ENCODE results near the gene GSTM3.
"Not testable (repeated sequence)": the region's sequence is repeated elsewhere in the genome, so short reads cannot be mapped to it uniquely, and the experiment has no call there.

Gene GSTM3

DNA sequence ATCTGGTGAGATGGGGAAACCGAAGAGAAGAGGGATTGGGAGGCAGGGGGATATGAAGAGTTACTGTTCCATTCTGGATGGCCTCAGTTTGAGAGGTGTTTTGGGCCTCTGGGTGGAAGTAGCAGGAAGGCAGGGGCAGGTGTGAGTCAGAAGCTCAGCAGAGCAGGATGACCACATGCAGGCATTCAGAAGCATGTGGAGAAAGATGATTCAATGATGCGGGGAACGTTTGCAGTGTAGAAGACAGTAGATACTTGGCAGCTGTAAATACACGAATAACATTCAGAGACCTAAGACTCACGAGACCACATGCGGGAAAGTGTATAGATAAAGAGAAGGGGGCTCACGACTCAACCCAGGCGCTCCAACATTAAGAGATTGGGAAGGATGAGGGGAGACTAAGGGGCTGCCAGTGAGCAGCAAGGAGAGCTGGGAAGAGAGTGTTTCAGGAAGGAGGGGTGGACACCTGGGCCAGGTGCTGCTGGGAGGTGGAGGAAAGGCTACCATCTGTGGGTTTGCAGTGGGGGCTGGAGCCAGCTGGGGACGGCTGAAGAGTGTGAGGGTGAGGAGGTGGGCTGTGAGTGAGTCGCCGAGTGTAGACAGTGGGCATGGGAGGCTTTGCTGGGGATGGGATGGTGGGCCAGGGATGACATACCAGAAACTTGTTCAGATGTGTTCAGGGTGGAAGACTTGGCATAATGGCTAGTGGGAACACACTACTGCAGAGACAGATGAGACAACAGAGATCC, 28.7 kb upstream of the GSTM3 start:
- peaks cover 0 to 12% (median 6%) of the 10 kb centered on the region in 5 donors for H3K4me1 ChIP-seq (ENCODE audit: control insufficient read depth in 5 of 5, insufficient read depth in 5 of 5, low read length in 5 of 5)
- no peaks in the 10 kb centered on the region for H3K36me3 ChIP-seq (ENCODE audit: control insufficient read depth in 5 of 5, insufficient read depth in 5 of 5, low read length in 5 of 5)
- no peak overlapping the region for H3K9ac ChIP-seq (ENCODE audit: low read length in 5 of 5)
- no peaks in the 10 kb centered on the region for H3K9me3 ChIP-seq (ENCODE audit: control insufficient read depth in 5 of 5, low read length in 5 of 5)
- no peak overlapping the region for H3K4me3 ChIP-seq (ENCODE audit: low read depth in 1 of 5, low read length in 5 of 5)
- H3K27me3 ChIP-seq (ENCODE audit: control insufficient read depth in 5 of 5, insufficient read depth in 4 of 5, low read length in 5 of 5) = no peaks in the 10 kb centered on the region
- H3K27ac ChIP-seq (ENCODE audit: low read depth, low read length) = no peak overlapping the region

DNA sequence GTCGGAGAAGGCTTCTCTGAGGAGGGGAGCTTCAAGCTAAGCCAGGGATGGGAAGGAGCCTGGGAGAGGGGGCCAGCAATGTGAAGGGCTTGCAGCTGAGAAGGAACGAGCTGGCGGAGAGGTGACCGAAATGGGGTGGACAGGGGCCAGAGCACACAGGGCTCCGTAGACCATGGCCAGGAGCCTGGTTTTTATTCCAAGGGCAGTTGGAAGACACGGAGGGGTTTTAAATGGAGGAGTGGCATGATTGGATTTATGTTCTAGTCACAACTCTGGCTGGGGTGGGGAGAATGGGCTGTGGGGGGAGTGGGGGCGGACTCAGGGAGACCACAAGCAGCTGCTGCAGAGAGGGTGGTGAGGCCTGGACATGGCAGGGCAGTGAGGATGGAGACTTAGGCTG, 28.0 kb upstream of the GSTM3 start:
- no peaks in the 10 kb centered on the region for H3K36me3 ChIP-seq (ENCODE audit: control insufficient read depth in 5 of 5, insufficient read depth in 5 of 5, low read length in 5 of 5)
- peaks cover 0 to under 1% (median 0%) of the 10 kb centered on the region in 5 donors for H3K27me3 ChIP-seq (ENCODE audit: control insufficient read depth in 5 of 5, insufficient read depth in 4 of 5, low read length in 5 of 5)
- H3K4me3 ChIP-seq (ENCODE audit: low read depth in 1 of 5, low read length in 5 of 5) = no peak overlapping the region
- H3K4me1 ChIP-seq (ENCODE audit: control insufficient read depth in 5 of 5, insufficient read depth in 5 of 5, low read length in 5 of 5) = peaks cover 0 to 12% (median 6%) of the 10 kb centered on the region in 5 donors
- no peaks in the 10 kb centered on the region for H3K9me3 ChIP-seq (ENCODE audit: control insufficient read depth in 5 of 5, low read length in 5 of 5)
- H3K27ac ChIP-seq (ENCODE audit: low read depth, low read length) = no peak overlapping the region
- no peak overlapping the region for H3K9ac ChIP-seq (ENCODE audit: low read length in 5 of 5)

DNA sequence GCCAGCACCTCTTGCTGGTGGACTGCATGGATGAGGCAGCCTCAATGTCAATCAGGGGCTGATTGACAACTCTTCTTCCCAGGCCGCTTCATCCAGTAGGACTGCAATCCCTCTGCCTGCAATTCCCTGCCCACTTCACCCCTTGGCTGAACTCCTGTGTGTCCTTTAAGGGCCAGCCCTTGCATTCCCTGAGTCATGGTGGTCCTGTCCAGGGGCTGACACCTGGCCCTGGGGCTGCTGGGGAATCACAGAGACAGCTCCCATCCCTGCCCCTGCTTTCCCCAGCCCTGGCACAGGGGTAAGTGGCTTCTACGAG, 27.5 kb upstream of the GSTM3 start:
- Histone ChIP-seq H3K4me1 (ENCODE audit: control insufficient read depth in 5 of 5, insufficient read depth in 5 of 5, low read length in 5 of 5) (peaks cover 0 to 13% (median 6%) of the 10 kb centered on the region in 5 donors), H3K4me3 (ENCODE audit: low read depth in 1 of 5, low read length in 5 of 5) (no peak overlapping the region)

DNA sequence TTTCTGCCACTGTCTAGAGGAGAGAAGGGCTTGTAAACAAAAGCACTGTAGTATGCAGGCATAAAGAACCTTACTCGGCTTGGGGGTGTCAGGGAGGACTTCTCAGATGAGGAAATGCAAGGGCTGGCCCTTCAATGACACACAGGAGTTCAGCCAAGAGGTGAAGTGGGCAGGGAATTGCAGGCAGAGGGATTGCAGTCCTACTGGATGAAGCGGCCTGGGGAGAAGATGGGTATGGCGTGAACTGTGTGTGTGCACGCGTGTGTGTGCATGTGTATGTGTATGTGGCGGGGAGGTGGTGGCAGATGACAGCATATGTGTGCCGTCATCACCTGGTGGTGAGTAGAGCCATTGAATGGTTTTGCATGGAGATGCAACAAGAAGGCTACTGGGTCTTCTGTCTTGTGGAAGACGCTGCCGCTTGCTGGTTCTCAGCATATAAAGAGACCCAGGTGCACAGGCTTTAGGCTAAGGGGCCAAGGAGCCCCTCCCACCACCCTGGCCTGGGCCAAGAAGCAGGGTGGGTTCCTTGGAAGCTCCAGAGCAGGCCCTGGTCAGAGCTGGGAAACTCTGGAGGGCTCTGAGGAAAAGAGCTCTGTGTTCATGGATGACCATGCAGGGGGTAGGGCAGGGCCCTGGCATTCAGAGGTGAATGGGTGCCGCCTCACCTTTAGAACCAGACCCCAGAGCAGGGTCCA, 26.9 kb upstream of the GSTM3 start:
- Histone ChIP-seq H3K27ac (ENCODE audit: low read depth, low read length) (no peak overlapping the region), H3K4me3 (ENCODE audit: low read depth in 1 of 5, low read length in 5 of 5) (no peak overlapping the region), H3K9ac (ENCODE audit: low read length in 5 of 5) (no peak overlapping the region), H3K9me3 (ENCODE audit: control insufficient read depth in 5 of 5, low read length in 5 of 5) (no peaks in the 10 kb centered on the region), H3K4me1 (ENCODE audit: control insufficient read depth in 5 of 5, insufficient read depth in 5 of 5, low read length in 5 of 5) (peaks cover 0 to 14% (median 6%) of the 10 kb centered on the region in 5 donors), H3K27me3 (ENCODE audit: control insufficient read depth in 5 of 5, insufficient read depth in 4 of 5, low read length in 5 of 5) (peaks cover 0 to 2% (median 0%) of the 10 kb centered on the region in 5 donors), H3K36me3 (ENCODE audit: control insufficient read depth in 5 of 5, insufficient read depth in 5 of 5, low read length in 5 of 5) (no peaks in the 10 kb centered on the region)

More for the DNA sequence above, 27.5 kb upstream of the GSTM3 start:
- Histone ChIP-seq H3K9me3 (ENCODE audit: control insufficient read depth in 5 of 5, low read length in 5 of 5) (no peaks in the 10 kb centered on the region), H3K36me3 (ENCODE audit: control insufficient read depth in 5 of 5, insufficient read depth in 5 of 5, low read length in 5 of 5) (no peaks in the 10 kb centered on the region), H3K9ac (ENCODE audit: low read length in 5 of 5) (no peak overlapping the region), H3K27me3 (ENCODE audit: control insufficient read depth in 5 of 5, insufficient read depth in 4 of 5, low read length in 5 of 5) (peaks cover 0 to 2% (median 0%) of the 10 kb centered on the region in 5 donors), H3K27ac (ENCODE audit: low read depth, low read length) (no peak overlapping the region)

DNA sequence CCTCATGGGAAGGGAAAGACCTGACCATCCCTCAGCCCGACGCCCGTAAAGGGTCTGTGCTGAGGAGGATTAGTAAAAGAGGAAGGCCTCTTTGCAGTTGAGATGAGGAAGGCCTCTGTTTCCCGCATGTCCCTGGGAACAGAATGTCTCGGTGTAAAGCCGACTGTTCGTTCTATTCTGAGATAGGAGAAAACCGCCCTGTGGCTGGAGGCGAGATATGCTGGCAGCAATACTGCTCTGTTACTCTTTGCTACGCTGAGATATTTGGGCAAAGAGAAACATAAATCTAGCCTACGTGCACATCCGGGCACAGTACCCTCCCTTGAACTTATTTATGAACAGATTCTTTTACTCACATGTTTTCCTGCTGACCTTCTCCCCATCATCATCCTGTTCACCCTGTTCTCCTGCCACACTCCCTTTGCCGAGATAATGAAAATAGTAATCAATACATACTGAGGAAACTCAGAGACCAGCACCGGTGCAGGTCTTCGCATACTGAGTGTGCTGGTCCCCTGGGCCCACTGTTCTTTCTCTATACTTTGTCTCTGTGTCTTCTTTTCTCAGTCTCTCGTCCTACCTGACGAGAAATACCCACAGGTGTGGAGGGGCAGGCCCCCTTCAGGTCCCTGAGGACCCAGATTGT, 26.3 kb upstream of the GSTM3 start:
- H3K27me3 ChIP-seq (ENCODE audit: control insufficient read depth in 5 of 5, insufficient read depth in 4 of 5, low read length in 5 of 5); H3K4me3 ChIP-seq (ENCODE audit: low read depth in 1 of 5, low read length in 5 of 5); H3K27ac ChIP-seq (ENCODE audit: low read depth, low read length); H3K9ac ChIP-seq (ENCODE audit: low read length in 5 of 5); H3K36me3 ChIP-seq (ENCODE audit: control insufficient read depth in 5 of 5, insufficient read depth in 5 of 5, low read length in 5 of 5); H3K9me3 ChIP-seq (ENCODE audit: control insufficient read depth in 5 of 5, low read length in 5 of 5): not testable (repeated sequence)
- peaks cover 0 to 14% (median 6%) of the 10 kb centered on the region in 5 donors for H3K4me1 ChIP-seq (ENCODE audit: control insufficient read depth in 5 of 5, insufficient read depth in 5 of 5, low read length in 5 of 5)

DNA sequence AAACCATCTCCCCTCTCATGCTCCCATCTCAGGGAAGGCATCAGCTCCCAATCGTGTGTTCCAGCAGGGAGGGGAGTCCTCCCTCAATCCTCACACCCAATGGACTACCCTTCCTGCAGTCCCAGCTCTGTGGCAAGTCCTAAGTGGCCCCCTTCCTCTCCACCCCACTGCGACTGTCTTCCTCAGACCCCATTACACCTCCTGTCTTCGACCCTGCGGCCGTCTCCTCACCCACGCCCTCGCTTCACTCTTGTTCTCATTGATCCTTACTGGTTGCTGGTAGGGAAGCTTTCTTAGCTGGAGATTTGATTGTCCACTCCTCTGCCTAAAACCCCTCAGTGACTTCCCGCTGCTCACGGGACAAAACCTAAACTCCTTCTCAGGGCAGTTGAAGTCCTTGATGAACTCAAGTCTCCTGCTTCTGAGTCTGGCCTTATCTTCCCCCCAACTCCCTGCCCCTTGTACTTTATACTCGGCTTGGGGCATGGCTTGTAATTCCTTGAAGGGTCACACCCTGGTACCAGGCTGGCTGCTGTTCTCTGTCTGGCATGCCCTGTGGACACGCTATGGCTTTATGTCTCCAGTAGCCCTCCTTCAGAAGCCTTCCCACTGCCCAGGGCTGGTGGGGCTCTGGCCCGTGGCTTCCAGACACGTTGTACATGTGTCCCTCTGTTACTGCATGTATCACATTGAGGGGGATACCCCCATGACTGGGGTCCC, 25.2 kb upstream of the GSTM3 start:
- no peaks in the 10 kb centered on the region for H3K9me3 ChIP-seq (ENCODE audit: control insufficient read depth in 5 of 5, low read length in 5 of 5)
- H3K36me3 ChIP-seq (ENCODE audit: control insufficient read depth in 5 of 5, insufficient read depth in 5 of 5, low read length in 5 of 5) = no peaks in the 10 kb centered on the region
- H3K4me1 ChIP-seq (ENCODE audit: control insufficient read depth in 5 of 5, insufficient read depth in 5 of 5, low read length in 5 of 5) = peaks cover 0 to 14% (median 6%) of the 10 kb centered on the region in 5 donors
- no peak overlapping the region for H3K27ac ChIP-seq (ENCODE audit: low read depth, low read length)
- no peak overlapping the region for H3K4me3 ChIP-seq (ENCODE audit: low read depth in 1 of 5, low read length in 5 of 5)
- peaks cover 0 to 2% (median 0%) of the 10 kb centered on the region in 5 donors for H3K27me3 ChIP-seq (ENCODE audit: control insufficient read depth in 5 of 5, insufficient read depth in 4 of 5, low read length in 5 of 5)
- H3K9ac ChIP-seq (ENCODE audit: low read length in 5 of 5) = no peak overlapping the region

DNA sequence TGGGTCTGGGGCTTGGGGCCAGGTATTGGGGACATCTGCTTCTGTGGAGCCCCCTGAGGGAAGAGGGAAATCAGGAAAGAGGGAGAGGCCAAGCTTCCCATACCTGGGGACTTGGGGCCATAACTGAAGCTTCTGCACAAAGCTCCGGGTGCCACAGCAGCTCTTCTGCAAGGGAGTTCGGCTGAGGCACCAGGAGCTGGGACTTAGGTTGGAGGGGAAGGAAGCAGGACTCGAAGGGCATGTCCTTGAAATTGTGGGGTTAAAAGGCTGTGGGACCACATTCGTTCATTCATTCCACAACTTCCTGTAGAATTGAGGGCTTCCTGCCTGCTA, 24.6 kb upstream of the GSTM3 start:
- no peak overlapping the region for H3K9ac ChIP-seq (ENCODE audit: low read length in 5 of 5)
- H3K4me3 ChIP-seq (ENCODE audit: low read depth in 1 of 5, low read length in 5 of 5) = no peak overlapping the region
- no peaks in the 10 kb centered on the region for H3K9me3 ChIP-seq (ENCODE audit: control insufficient read depth in 5 of 5, low read length in 5 of 5)
- H3K27me3 ChIP-seq (ENCODE audit: control insufficient read depth in 5 of 5, insufficient read depth in 4 of 5, low read length in 5 of 5) = peaks cover 0 to 2% (median 0%) of the 10 kb centered on the region in 5 donors
- H3K36me3 ChIP-seq (ENCODE audit: control insufficient read depth in 5 of 5, insufficient read depth in 5 of 5, low read length in 5 of 5) = no peaks in the 10 kb centered on the region
- H3K4me1 ChIP-seq (ENCODE audit: control insufficient read depth in 5 of 5, insufficient read depth in 5 of 5, low read length in 5 of 5) = peaks cover 0 to 9% (median 2%) of the 10 kb centered on the region in 5 donors
- H3K27ac ChIP-seq (ENCODE audit: low read depth, low read length) = no peak overlapping the region

DNA sequence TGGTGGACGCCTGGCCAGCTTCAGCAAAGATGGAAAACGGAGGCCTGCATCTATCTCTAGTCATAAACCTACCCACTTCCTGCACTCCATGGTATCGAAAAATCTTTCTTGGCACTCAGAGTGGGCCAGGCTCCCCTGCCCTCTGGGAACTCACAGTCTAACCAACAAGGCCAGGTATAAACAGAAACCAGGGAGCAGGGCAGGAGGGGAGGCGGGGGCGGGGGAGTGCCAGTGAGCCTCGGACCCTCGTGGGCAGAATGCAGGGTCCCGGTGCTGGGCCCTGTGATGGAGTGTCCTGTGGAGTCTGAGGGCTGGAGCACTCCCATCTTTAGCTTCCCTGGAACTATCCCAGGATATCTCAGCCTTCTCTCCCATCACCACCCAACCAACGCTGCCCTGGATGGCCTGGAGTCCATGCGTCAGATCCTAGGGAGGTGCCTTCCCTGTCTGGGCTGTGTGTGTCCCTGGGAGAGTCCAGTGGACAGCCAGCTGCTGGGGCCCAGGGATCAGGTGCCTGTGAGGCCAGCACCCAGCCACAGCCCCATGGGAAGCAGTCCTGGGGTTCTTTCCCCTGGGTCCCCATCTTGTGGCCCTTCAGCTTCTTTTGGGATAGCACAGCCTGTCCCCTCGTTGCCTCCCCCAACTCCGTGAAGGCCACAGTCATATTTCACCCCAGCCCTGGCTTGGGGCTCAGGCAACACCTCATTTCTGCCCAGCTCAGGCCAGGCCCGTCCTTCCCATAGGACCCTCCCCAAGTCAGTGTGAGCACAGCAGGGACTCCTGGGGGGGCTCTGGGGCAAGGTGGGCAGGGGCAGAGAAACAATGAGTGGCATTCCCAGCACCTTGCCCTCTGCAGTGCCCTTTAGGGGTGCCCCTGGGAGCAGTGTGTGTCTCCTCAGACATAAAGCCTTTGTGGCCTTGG, 24.0 kb upstream of the GSTM3 start:
- Histone ChIP-seq H3K9ac (ENCODE audit: low read length in 5 of 5) (no peak overlapping the region), H3K9me3 (ENCODE audit: control insufficient read depth in 5 of 5, low read length in 5 of 5) (no peaks in the 10 kb centered on the region), H3K4me3 (ENCODE audit: low read depth in 1 of 5, low read length in 5 of 5) (no peak overlapping the region), H3K4me1 (ENCODE audit: control insufficient read depth in 5 of 5, insufficient read depth in 5 of 5, low read length in 5 of 5) (peaks cover 0 to 9% (median 0%) of the 10 kb centered on the region in 5 donors), H3K36me3 (ENCODE audit: control insufficient read depth in 5 of 5, insufficient read depth in 5 of 5, low read length in 5 of 5) (no peaks in the 10 kb centered on the region), H3K27me3 (ENCODE audit: control insufficient read depth in 5 of 5, insufficient read depth in 4 of 5, low read length in 5 of 5) (peaks cover 0 to 2% (median 0%) of the 10 kb centered on the region in 5 donors), H3K27ac (ENCODE audit: low read depth, low read length) (no peak overlapping the region)

DNA sequence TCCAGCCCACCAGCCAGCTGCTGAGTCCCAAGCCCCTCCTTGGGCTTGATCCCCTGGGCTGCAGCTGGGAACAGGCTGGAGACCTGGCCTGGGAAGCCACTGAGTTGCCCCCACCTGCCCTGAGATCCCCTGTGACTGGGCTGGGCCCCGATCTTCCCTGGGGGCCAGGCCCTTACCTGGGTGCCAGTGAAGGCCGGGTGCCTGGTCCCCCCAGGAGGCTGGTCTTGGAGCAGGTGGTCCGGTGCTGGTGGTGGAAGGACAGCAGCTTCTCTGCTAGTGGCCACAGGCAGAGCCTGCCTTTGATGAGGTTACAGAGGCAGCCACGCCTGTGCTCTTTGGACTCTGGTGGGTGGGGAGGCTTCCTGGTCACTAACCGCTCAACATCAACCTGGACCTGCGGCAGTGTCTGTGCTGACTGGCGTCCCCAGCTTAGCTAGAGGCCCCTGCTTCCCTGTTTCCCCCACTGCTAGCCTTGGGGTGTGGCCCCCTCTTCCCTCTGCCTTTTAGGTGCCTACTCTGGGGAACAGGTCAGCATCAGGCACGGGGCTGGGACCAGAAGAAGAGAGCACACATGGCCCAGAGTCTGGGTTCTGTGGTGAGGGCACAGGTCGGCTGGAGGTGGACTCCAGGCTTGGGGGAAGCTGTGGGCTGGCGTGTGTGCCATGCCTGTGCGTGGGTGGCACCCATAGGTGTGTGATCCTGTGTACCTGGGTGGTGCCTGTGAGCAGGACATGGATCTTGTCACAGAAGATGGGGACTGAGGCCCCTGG, 23.0 kb upstream of the GSTM3 start, which contains the start of gene EPS8L3:
Gene EPS8L3 (minus strand): TSS at position 278 of the 770 bp plus-strand sequence. CDS start 2,174 bp downstream, outside the sequence.
- H3K4me3 ChIP-seq (ENCODE audit: low read depth in 1 of 5, low read length in 5 of 5) = no peak within 1 kb of the TSS
- peaks cover 0 to 9% (median 0%) of the 10 kb centered on the region in 5 donors for H3K4me1 ChIP-seq (ENCODE audit: control insufficient read depth in 5 of 5, insufficient read depth in 5 of 5, low read length in 5 of 5)
- no peaks in the 10 kb centered on the region for H3K9me3 ChIP-seq (ENCODE audit: control insufficient read depth in 5 of 5, low read length in 5 of 5)
- no peaks in the 10 kb centered on the region for H3K36me3 ChIP-seq (ENCODE audit: control insufficient read depth in 5 of 5, insufficient read depth in 5 of 5, low read length in 5 of 5)
- H3K27ac ChIP-seq (ENCODE audit: low read depth, low read length) = no peak within 1 kb of the TSS
- peak within 1 kb of the TSS in 1 of 5 donors; percentile 30 for H3K9ac ChIP-seq (ENCODE audit: low read length in 5 of 5)
- peaks cover 0 to 2% (median 0%) of the 10 kb centered on the region in 5 donors for H3K27me3 ChIP-seq (ENCODE audit: control insufficient read depth in 5 of 5, insufficient read depth in 4 of 5, low read length in 5 of 5)

Data from subcutaneous abdominal adipose tissue (tissue), 5 donors.